ENCODE data around the gene SUN5. TPM values are rescaled to one million over a fixed set of nuclear protein-coding genes. Genes with fewer than 3 reads are reported as not detected.

The SUN5 gene
- total RNA-seq, 2 experiments from 2014 or later, result not detected

- Mint-ChIP-seq H3K4me3 (peak overlapping the region; percentile 31), H3K9me3 (peaks cover 2% of the 10 kb centered on the region), H3K36me3 (ENCODE audit: low read depth) (peaks cover 5% of the 10 kb centered on the region), H3K27ac (peak overlapping the region; percentile 88), H3K4me1 (ENCODE audit: low read depth) (peaks cover 50% of the 10 kb centered on the region), H3K27me3 (no peaks in the 10 kb centered on the region)
- no peaks in the 10 kb centered on the region for H3K9me3 ChIP-seq (ENCODE audit: control insufficient read depth in 1 of 2, insufficient read depth in 1 of 2, low read length in 2 of 2)
- ATAC-seq (ENCODE audit: poor library complexity), result no peak
- H3K36me3 ChIP-seq (ENCODE audit: insufficient read depth, low read length), result no peaks in the 10 kb centered on the region
- no peaks in the 10 kb centered on the region for H3K27me3 ChIP-seq (ENCODE audit: control insufficient read depth in 1 of 2, insufficient read depth in 2 of 2, low read length in 2 of 2)
- H3K4me1 ChIP-seq (ENCODE audit: insufficient read depth, low read length), result peaks cover 19% of the 10 kb centered on the region
- H3K4me3 ChIP-seq (ENCODE audit: low read length), result no peak overlapping the region
- TF ChIP-seq CTCF (IDR thresholded peaks at IDR 0.05), result no peak
- DNase-seq, result no peak
- H3K27ac ChIP-seq (ENCODE audit: low read depth in 1 of 2, low read length in 2 of 2), result no peak overlapping the region
- POLR2A ChIA-PET, result interaction anchor here (1.5 to 3.3 kb wide), 3 partner anchors 21 to 58 kb away, joined by 5 to 31 read pairs (median 31); partner anchors contain the start of gene SUN5
- CTCF ChIA-PET, result interaction anchor here (1.2 to 1.7 kb wide), 4 partner anchors 8 to 47 kb away, joined by 4 to 7 read pairs (median 4); no protein-coding TSS in a partner anchor
- intact Hi-C loops (cut with DNase I, micrococcal nuclease), result loop anchor here (1.0 to 10.0 kb wide), 4 partner anchors 44 to 48 kb away; no protein-coding TSS in a partner anchor
These were observed 57.6 kb downstream of the SUN5 start for GRCh38 chr20:32946629-32947028.

- ChIA-PET CTCF (interaction anchor here (0.6 to 2.6 kb wide), 14 partner anchors 9 to 156 kb away, joined by 3 to 11 read pairs (median 5); partner anchors contain the start of gene SUN5), POLR2A (interaction anchor here (0.7 to 3.3 kb wide), 9 partner anchors 12 to 182 kb away, joined by 3 to 31 read pairs (median 3); partner anchors contain the start of gene SUN5)
- Histone ChIP-seq H3K27ac (ENCODE audit: low read depth in 1 of 2, low read length in 2 of 2) (peak overlapping the region in 1 of 2 donors; percentile 0), H3K4me1 (ENCODE audit: insufficient read depth, low read length) (peaks cover 18% of the 10 kb centered on the region), H3K4me3 (ENCODE audit: low read length) (no peak overlapping the region), H3K27me3 (ENCODE audit: control insufficient read depth in 1 of 2, insufficient read depth in 2 of 2, low read length in 2 of 2) (no peaks in the 10 kb centered on the region), H3K9me3 (ENCODE audit: control insufficient read depth in 1 of 2, insufficient read depth in 1 of 2, low read length in 2 of 2) (no peaks in the 10 kb centered on the region), H3K36me3 (ENCODE audit: insufficient read depth, low read length) (no peaks in the 10 kb centered on the region)
- Mint-ChIP-seq H3K9me3 (peaks cover 2% of the 10 kb centered on the region), H3K27ac (peak overlapping the region; percentile 88), H3K4me1 (ENCODE audit: low read depth) (peaks cover 42% of the 10 kb centered on the region), H3K27me3 (no peaks in the 10 kb centered on the region), H3K4me3 (peak overlapping the region; percentile 30), H3K36me3 (ENCODE audit: low read depth) (peaks cover 5% of the 10 kb centered on the region)
- DNase-seq (peak in 5 of 14 experiments; percentile 7 to 72 (median 50)), ATAC-seq (ENCODE audit: poor library complexity) (peak; percentile 93)
- TF ChIP-seq CTCF (IDR thresholded peaks at IDR 0.05), result peak; percentile 73
- intact Hi-C loops (cut with DNase I, micrococcal nuclease), result loop anchor here (1.0 to 10.0 kb wide), 7 partner anchors 22 to 155 kb away; no protein-coding TSS in a partner anchor
These were observed 58.5 kb downstream of the SUN5 start for GRCh38 chr20:32945710-32946221.

GRCh38 chr20:32943490-32944052 is 60.7 kb downstream of the SUN5 start:
- intact Hi-C loops (cut with DNase I, micrococcal nuclease), result loop anchor here (2.0 to 10.0 kb wide), 3 partner anchors 29 to 156 kb away; no protein-coding TSS in a partner anchor
- Histone ChIP-seq H3K9me3 (ENCODE audit: control insufficient read depth in 1 of 2, insufficient read depth in 1 of 2, low read length in 2 of 2) (no peaks in the 10 kb centered on the region), H3K4me1 (ENCODE audit: insufficient read depth, low read length) (peaks cover 13% of the 10 kb centered on the region), H3K27me3 (ENCODE audit: control insufficient read depth in 1 of 2, insufficient read depth in 2 of 2, low read length in 2 of 2) (no peaks in the 10 kb centered on the region), H3K27ac (ENCODE audit: low read depth in 1 of 2, low read length in 2 of 2) (no peak overlapping the region), H3K4me3 (ENCODE audit: low read length) (no peak overlapping the region), H3K36me3 (ENCODE audit: insufficient read depth, low read length) (no peaks in the 10 kb centered on the region)
- no peaks in the 10 kb centered on the region for H3K27me3 Mint-ChIP-seq
- TF ChIP-seq CTCF (IDR thresholded peaks at IDR 0.05), result no peak
- ChIA-PET CTCF (interaction anchor here (2.6 kb wide), 1 partner anchor 22 kb away, joined by 10 read pairs; no protein-coding TSS in a partner anchor), POLR2A (no interaction called here)
- H3K4me1 Mint-ChIP-seq (ENCODE audit: low read depth), result peaks cover 20% of the 10 kb centered on the region
- H3K4me3 Mint-ChIP-seq, result no peak overlapping the region
- H3K36me3 Mint-ChIP-seq (ENCODE audit: low read depth), result peaks cover 5% of the 10 kb centered on the region
- no peak overlapping the region for H3K27ac Mint-ChIP-seq
- peaks cover 2% of the 10 kb centered on the region for H3K9me3 Mint-ChIP-seq
- ATAC-seq (ENCODE audit: poor library complexity) (no peak), DNase-seq (no peak)

Data from CD4-positive, alpha-beta T cell (primary cell).